Inflammatory macrophage (primary cell): ENCODE results near the gene HSD11B2.

Experiments used
- DNase-seq, 2 donors: peaks; one replicate each; pipeline ENCODE4 v3.0.0-alpha.2; 2020 to 2022

HSD11B2 gene

GRCh38 chr16:67454852-67455251 lies 23.9 kb downstream of the HSD11B2 start:
- no peak for DNase-seq

- DNase-seq: peak; percentile 56 to 84
Measured at GRCh38 chr16:67456391-67457081, 25.6 kb downstream of the HSD11B2 start.

DNA sequence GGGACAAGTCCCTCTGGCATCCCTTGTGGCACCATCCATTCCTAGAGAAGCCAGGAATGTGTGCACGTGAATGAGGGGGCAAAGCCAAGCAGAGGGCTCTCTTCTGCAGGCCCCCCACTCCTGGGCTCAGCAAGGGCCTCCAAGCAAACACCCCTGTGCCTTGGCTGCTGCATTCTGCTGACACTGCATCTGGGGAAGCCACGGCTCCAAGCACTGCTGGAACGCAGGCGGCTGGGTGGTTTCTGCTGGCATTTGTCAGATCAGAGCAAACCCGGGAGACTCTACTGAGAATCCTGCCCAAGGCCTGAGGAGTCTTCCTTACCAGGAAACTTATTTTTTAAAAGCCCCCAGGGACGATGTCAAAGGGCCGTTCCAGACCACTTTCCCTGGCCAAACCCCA lies 26.7 kb downstream of the HSD11B2 start:
- DNase-seq: no peak

GRCh38 chr16:67458121-67458641 lies 27.3 kb downstream of the HSD11B2 start:
- DNase-seq: no peak

GRCh38 chr16:67459066-67459860 lies 28.3 kb downstream of the HSD11B2 start:
- DNase-seq: no peak

- no peak for DNase-seq
Measured at GRCh38 chr16:67459861-67460150, 28.9 kb downstream of the HSD11B2 start.

DNA sequence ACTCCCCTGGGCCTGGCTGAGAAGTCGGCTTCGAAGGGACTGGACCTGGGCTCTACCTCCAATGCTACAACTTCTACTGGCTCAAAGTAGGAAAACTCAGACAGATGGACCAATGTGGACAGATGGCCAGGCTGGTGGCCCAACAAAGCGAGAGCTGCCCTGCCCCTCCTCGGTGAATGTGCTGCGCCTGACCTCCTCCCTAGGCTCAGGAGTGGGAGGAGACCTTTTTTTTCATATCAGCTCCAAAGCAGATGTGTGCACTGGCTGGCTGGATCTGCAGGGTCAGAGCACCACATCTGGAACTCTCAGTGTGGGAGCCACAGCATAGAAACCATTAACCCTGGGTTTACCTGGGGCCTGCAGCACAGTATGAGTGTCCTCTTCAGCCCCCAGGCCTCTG lies 29.2 kb downstream of the HSD11B2 start:
- no peak for DNase-seq

DNA sequence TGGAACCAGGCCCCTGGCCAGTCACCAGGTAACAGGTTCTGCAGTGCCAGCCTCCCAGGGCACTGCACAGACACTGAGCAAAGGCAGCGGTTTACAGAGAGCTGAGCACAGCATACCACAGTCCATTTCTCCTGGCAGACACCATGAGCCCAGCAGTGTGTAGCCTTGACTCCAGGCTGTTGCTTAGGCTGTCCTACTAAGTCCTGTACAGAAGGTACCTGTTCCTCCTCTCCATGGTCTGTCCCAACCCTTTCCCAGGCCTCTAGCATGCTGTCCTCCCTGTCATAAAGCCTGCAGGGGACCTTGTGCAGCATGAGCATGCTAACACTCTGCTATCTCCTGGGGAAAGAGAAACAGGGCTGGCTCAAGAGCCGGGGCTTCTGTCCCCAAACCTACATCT lies 30.0 kb downstream of the HSD11B2 start:
- DNase-seq: no peak

GRCh38 chr16:67461600-67462278 lies 30.8 kb downstream of the HSD11B2 start:
- DNase-seq: no peak

DNA sequence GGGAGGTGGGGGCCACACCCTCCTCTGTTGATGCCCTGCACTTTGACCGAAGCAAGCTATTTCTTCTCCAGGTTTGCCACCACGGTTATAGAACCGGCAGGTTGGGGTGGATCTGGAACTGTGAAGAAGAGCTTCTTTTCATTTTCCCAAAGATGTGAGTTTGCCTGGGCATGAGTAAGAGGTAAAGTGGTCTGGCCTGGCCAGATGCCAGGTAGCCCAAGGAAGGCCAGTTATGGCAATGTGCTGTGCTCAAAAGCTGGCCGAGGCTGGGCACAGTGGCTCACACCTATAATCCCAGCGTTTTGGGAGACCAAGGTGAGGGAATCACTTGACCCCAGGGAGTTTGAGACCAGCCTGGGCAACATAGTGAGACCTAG lies 31.3 kb downstream of the HSD11B2 start:
- DNase-seq: no peak

DNA sequence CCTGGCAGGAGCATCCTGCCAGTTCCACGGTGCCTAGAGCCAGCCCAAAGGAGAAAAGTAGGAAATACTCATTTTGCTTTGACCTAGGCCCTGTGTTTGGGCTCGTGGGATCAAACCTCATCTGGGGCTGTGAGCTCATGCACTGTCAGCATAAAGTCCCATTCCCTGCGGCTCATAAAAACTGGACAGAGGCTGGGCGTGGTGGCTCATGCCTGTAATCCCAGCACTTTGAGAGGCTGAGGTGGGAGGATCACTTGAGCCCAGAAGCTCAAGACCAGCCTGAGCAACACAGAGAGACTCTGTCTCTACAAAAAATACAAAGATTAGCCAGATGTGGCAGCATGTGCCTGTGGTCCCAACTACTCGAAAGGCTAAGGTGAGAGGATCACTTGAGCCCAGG lies 32.1 kb downstream of the HSD11B2 start:
- DNase-seq: no peak

- DNase-seq: no peak
Measured at GRCh38 chr16:67463691-67464090, 32.8 kb downstream of the HSD11B2 start.

DNA sequence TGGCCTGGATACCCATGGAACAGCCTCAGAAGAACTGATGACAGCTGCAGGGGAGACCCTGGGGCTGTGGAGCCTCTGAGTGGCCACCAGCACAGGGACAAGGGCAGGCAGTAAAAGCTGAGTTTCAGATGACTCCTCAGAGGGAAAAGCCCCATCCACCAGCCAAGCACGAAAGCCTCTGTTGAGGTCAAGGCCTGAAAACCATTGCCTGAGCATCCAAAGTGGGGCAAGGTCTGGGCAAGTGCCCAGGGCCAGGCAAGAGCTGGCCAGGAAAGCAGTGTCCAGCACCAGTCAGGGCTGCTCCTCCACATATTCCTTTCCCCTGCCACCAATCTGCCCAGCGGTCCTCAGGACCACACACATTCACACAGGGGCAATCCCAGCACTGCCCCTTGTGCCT lies 33.6 kb downstream of the HSD11B2 start:
- no peak for DNase-seq

- DNase-seq: no peak
Measured at GRCh38 chr16:67466581-67466980, 35.7 kb downstream of the HSD11B2 start.

DNA sequence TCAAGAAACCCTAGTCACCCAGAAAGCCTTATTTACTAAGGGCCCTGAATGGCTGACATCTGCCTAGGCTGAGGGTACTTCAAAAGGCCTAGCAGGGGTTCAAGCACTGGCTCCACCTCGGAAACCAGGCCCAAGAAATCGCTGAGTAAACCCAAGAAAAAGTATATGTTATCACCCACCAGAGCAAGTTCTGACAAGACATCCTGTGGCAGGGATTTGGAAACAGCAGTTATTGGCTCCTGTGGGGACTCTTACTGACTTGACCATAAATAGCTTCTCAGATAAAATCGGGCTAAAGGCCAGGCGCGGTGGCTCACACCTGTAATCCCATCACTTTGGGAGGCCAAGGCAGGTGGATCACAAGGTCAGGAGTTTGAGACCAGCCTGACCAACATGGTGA lies 37.8 kb downstream of the HSD11B2 start:
- no peak for DNase-seq

DNA sequence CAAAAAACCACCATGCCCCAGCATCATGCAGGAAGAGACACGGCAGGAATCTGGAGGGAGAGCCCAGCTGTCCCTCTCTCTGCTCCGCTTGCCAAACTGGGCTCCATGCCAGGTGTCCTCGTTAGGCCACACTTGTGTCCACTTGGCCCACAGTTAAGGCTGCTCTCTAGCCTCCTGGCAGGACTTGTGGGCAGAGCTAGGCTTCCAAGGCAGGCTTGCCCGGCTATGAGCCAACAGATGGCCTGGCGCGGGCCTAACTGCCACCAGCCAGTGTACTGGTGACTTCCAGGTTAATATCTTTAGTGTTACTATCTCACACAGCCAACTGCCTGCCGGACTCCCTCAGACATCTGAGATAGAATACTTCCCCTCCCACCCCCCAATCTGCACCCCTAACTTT lies 39.4 kb downstream of the HSD11B2 start:
- no peak for DNase-seq

- no peak for DNase-seq
Measured at GRCh38 chr16:67471758-67472384, 41.0 kb downstream of the HSD11B2 start.

- peak; percentile 55 to 62 for DNase-seq
Measured at GRCh38 chr16:67474551-67475455, 43.9 kb downstream of the HSD11B2 start.

- no peak for DNase-seq
Measured at GRCh38 chr16:67477960-67478554, 47.1 kb downstream of the HSD11B2 start.

- peak; percentile 100 for DNase-seq
Measured at GRCh38 chr16:67480833-67481560, 50.1 kb downstream of the HSD11B2 start, which contains the start of gene ATP6V0D1. Gene ATP6V0D1, minus strand, starts transcription at chr16:67481157. Its CDS starts 71 bp downstream, at chr16:67481086.
